ENCODE data around the gene WASF3.

DNA sequence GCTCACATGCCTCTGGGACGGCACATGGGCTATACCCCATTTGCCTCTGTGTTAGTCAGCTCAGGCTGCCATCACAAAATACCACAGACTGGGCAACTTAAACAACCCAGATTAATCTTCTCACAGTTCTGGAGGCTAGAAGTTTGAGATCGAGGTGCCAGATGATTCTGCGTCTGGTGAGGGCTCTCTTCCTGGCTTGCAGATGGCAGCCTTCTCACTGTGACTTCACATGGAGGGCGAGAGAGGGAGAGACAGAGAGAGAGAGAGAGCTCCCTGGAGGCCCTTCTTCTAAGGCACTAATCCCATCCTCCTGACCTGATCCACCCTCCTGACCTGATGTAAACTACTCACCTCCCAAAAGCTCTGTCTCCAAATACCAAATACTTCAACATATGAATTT is 148.1 kb downstream of the WASF3 start:
- TF ChIP-seq CTCF (IDR thresholded peaks at IDR 0.05; ENCODE audit: low read depth, low read length, poor library complexity, severe bottlenecking), result no peak
- no peak for TF ChIP-seq EZH2phosphoT487 (IDR thresholded peaks at IDR 0.05; ENCODE audit: borderline replicate concordance, low read length)
